Stimulated activated CD8-positive, alpha-beta memory T cell treated with anti-CD3 and anti-CD28 coated beads, Interleukin-12 subunit alpha, Interleukin-12 subunit beta, amount 100 ng/mL, for 4 hours (primary cell): ENCODE measurements around the gene RAB37.

Source experiments
- DNase-seq: peaks from one replicate; pipeline ENCODE4 v3.0.0-alpha.2; 2020; ENCODE audit warnings: low read depth

Gene RAB37

GRCh38 chr17:74744714-74745547 lies 7.9 kb downstream of the RAB37 start:
- DNase-seq: peak; percentile 64

GRCh38 chr17:74745548-74746177 lies 8.6 kb downstream of the RAB37 start:
- DNase-seq: no peak

- no peak for DNase-seq
Observed at GRCh38 chr17:74746376-74746775, 9.3 kb downstream of the RAB37 start.

- no peak for DNase-seq
Observed at GRCh38 chr17:74746922-74747321, 9.9 kb downstream of the RAB37 start.

GRCh38 chr17:74748279-74748528 lies 11.1 kb downstream of the RAB37 start:
- no peak for DNase-seq

GRCh38 chr17:74748529-74749278 lies 11.6 kb downstream of the RAB37 start, which contains the start of gene NHERF1:
TSS of gene NHERF1 (plus strand) at chr17:74748628. CDS start at chr17:74748847, 219 bp downstream.
- peak; percentile 95 for DNase-seq

GRCh38 chr17:74749279-74750038 lies 12.4 kb downstream of the RAB37 start:
- DNase-seq: no peak

- DNase-seq: no peak
Observed at GRCh38 chr17:74750039-74750326, 12.9 kb downstream of the RAB37 start.

- DNase-seq: no peak
Observed at GRCh38 chr17:74750327-74751069, 13.4 kb downstream of the RAB37 start.

GRCh38 chr17:74752415-74752814 lies 15.4 kb downstream of the RAB37 start:
- no peak for DNase-seq

GRCh38 chr17:74752822-74753401 lies 15.9 kb downstream of the RAB37 start:
- no peak for DNase-seq

GRCh38 chr17:74754832-74755231 lies 17.8 kb downstream of the RAB37 start:
- no peak for DNase-seq

- DNase-seq: no peak
Observed at GRCh38 chr17:74755533-74755932, 18.5 kb downstream of the RAB37 start.

- no peak for DNase-seq
Observed at GRCh38 chr17:74756891-74757290, 19.8 kb downstream of the RAB37 start.

- DNase-seq: no peak
Observed at GRCh38 chr17:74757502-74757901, 20.4 kb downstream of the RAB37 start.

- no peak for DNase-seq
Observed at GRCh38 chr17:74757931-74758847, 21.1 kb downstream of the RAB37 start.

- DNase-seq: no peak
Observed at GRCh38 chr17:74758848-74759168, 21.8 kb downstream of the RAB37 start.

- no peak for DNase-seq
Observed at GRCh38 chr17:74759243-74759801, 22.3 kb downstream of the RAB37 start.

- DNase-seq: no peak
Observed at GRCh38 chr17:74759941-74760340, 22.9 kb downstream of the RAB37 start.
